K562 (cell line): ENCODE results near the gene SLC22A23.

ENCODE experiments used
- CTCF ChIP-seq, 3 experiments: IDR thresholded peaks in 2 of 3; conservative IDR thresholded peaks in 1 of 3; 2 replicates each; pipeline ENCODE4 v1.5.1; 2011 to 2012; ENCODE audit warnings: low read length in 3 of 3, mild to moderate bottlenecking in 3 of 3, control low read depth in 2 of 3, improper control_type of control experiment in 1 of 3, inconsistent platforms in 1 of 3, low read depth in 1 of 3, mixed read lengths in 1 of 3, moderate library complexity in 1 of 3; ENCODE audit not compliant: insufficient read depth in 2 of 3
- DPF2 ChIP-seq: fragments of 450-650 bp; IDR thresholded peaks from 2 replicates; pipeline ENCODE4 v1.6.1; 2016
- E2F6 ChIP-seq, 2 experiments: IDR thresholded peaks; 2 replicates each; pipeline ENCODE4 v1.6.1; 2011; ENCODE audit warnings: borderline replicate concordance in 1 of 2, control low read depth in 1 of 2, low read depth in 1 of 2, low read length in 1 of 2, mild to moderate bottlenecking in 1 of 2, mixed read lengths in 1 of 2, moderate library complexity in 1 of 2; ENCODE audit not compliant: insufficient read depth in 1 of 2, insufficient read length in 1 of 2, poor library complexity in 1 of 2, severe bottlenecking in 1 of 2; ENCODE audit errors: extremely low read depth in 1 of 2
- FOXP1 ChIP-seq: sonication (generic); formaldehyde crosslinking; IDR thresholded peaks from 2 replicates; pipeline ENCODE4 v1.8.0; 2022; ENCODE audit warnings: mild to moderate bottlenecking, missing genetic modification reagents
- POU5F1 ChIP-seq: fragments of 150-350 bp; IDR thresholded peaks from 2 replicates; pipeline ENCODE4 v1.6.1; 2014; ENCODE audit warnings: borderline replicate concordance, low read length, low read depth, mild to moderate bottlenecking; ENCODE audit not compliant: partially characterized antibody
- UBTF ChIP-seq, 2 experiments: IDR thresholded peaks; 2 replicates each; pipeline ENCODE4 v1.6.1; 2012; ENCODE audit warnings: improper control_type of control experiment in 2 of 2, low read depth in 2 of 2, low read length in 2 of 2, borderline replicate concordance in 1 of 2
- ZNF133 ChIP-seq: fragments of 250-450 bp; sonication (Bioruptor Pico); IDR thresholded peaks from 2 replicates; pipeline ENCODE4 v1.4.0; 2020; ENCODE audit warnings: mild to moderate bottlenecking
- ZNF253 ChIP-seq: fragments of 250-450 bp; sonication (Bioruptor Pico); conservative IDR thresholded peaks from 2 replicates; pipeline ENCODE4 v1.6.1; 2021; ENCODE audit warnings: mild to moderate bottlenecking

- TF ChIP-seq UBTF (IDR thresholded peaks at IDR 0.05; ENCODE audit: borderline replicate concordance in 1 of 2, low read depth in 2 of 2, low read length in 2 of 2) (no peak), DPF2 (no peak), FOXP1 (CRISPR knock-in tag) (no peak), POU5F1 (no peak), ZNF133 (CRISPR knock-in tag) (no peak), E2F6 (IDR thresholded peaks at IDR 0.05; ENCODE audit: borderline replicate concordance in 1 of 2, extremely low read depth in 1 of 2, insufficient read depth in 1 of 2, insufficient read length in 1 of 2, low read depth in 1 of 2, low read length in 1 of 2, poor library complexity in 1 of 2, severe bottlenecking in 1 of 2) (no peak), CTCF (IDR thresholded peaks at IDR 0.05 in 2 of 3, conservative IDR thresholded peaks at IDR 0.05 in 1 of 3; ENCODE audit: insufficient read depth in 2 of 3, low read depth in 1 of 3, low read length in 3 of 3) (no peak), ZNF253 (CRISPR knock-in tag) (no peak)
These were observed 223.5 kb downstream of the SLC22A23 start for GRCh38 chr6:3233321-3233720.
